ENCODE measurements around the gene HDAC11. TPM values are rescaled to one million over a fixed set of nuclear protein-coding genes. Genes with fewer than 3 reads are reported as not detected.
A peak's percentile ranks its signal among the peaks of the same experiment; 100 is the strongest.

The HDAC11 gene
- total RNA-seq, 2 donors from 2014 or later: 3.7 TPM

DNA sequence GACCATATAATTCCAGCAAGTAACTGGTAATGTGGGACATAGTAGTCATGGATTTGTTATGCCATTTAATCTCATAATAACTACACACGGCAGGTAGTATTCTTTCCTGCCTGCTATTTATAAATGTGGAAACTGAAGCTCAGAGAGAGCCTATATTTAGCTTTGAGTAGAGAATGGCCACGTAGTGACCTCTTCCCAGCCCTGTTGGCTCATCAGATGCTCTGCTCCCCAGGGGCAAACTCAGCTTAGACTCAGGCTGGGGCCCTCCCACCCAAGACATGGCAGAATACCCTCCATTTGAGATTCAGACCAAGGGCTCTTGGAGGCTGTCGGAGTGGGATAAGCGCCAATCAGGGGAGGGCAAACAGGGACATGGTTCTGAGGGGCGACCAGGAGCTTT is 17.3 kb upstream of the HDAC11 start:
- Mint-ChIP-seq H3K27ac (no peak overlapping the region), H3K9me3 (no peaks in the 10 kb centered on the region), H3K36me3 (no peaks in the 10 kb centered on the region)
- no peak for DNase-seq (ENCODE audit: low spot score in 2 of 2)
- no peak for ATAC-seq

- no peak for DNase-seq (ENCODE audit: low spot score in 2 of 2)
- no peak overlapping the region for H3K27ac Mint-ChIP-seq
- no peaks in the 10 kb centered on the region for H3K9me3 Mint-ChIP-seq
- no peak for ATAC-seq
- no peaks in the 10 kb centered on the region for H3K36me3 Mint-ChIP-seq
Measured at GRCh38 chr3:13463618-13464400, 16.3 kb upstream of the HDAC11 start.

- Mint-ChIP-seq H3K36me3 (no peaks in the 10 kb centered on the region), H3K27ac (peak overlapping the region in 1 of 2 donors; percentile 29), H3K9me3 (no peaks in the 10 kb centered on the region)
- DNase-seq (ENCODE audit: low spot score in 2 of 2) (no peak), ATAC-seq (no peak)
Measured at GRCh38 chr3:13465236-13465873, 14.8 kb upstream of the HDAC11 start.

DNA sequence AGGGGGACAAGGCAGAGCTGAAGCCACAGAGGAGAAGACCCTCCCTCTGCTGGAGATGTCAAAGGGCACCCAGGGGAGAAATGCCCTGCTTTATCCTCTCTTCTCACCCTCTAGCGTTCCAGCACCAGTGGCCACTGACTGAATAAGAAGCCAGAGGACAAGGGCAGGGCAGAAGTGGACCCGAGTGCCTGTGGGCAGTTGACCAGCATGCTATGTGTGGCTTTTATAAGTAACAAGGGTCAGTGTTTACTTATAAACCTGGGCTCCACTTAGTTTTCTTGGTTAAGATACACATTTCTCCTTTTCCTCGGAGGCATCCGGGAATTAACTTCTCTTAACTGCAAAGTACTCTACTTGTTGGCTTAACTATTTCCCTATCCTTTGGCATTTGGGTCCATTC is 13.3 kb upstream of the HDAC11 start:
- no peak for DNase-seq (ENCODE audit: low spot score in 2 of 2)
- no peak overlapping the region for H3K27ac Mint-ChIP-seq
- ATAC-seq: no peak
- no peaks in the 10 kb centered on the region for H3K9me3 Mint-ChIP-seq
- no peaks in the 10 kb centered on the region for H3K36me3 Mint-ChIP-seq

DNA sequence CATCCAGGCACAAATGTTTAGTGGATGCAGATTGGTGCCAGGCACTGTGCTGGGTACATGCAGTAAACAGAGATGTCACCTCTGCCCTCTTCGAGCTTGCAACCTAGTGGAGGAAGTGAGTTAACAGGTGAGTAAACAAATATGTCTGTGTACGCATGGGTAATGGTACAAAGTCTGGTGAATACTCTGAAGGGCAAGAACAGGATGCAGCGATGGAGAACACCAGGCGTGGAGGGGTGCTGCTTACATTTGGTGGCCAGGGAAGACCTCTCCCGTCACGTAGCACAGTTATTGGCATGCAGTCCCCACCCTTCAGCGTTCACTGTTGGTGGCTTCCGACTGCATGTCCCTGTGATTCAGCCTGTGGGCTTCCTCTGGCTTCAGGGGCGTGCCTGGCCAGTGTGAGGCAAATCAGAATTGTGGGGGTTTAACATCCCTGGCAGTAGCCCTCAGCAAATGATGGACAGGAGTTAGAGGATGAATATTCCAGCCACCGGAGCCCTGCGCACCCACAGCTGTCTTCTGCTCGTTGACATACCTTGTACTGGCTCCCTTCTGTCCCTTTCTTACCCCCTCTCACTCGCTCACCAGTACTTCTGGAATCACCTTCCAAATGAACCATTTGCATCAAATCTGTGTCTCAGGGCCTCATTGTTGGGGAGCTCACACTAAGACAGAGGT is 9.1 kb upstream of the HDAC11 start:
- H3K27ac Mint-ChIP-seq: no peak overlapping the region
- DNase-seq (ENCODE audit: low spot score in 2 of 2) (no peak), ATAC-seq (no peak)
- no peaks in the 10 kb centered on the region for H3K9me3 Mint-ChIP-seq
- no peaks in the 10 kb centered on the region for H3K36me3 Mint-ChIP-seq

GRCh38 chr3:13472286-13472685 is 7.8 kb upstream of the HDAC11 start:
- no peak for ATAC-seq
- no peak for DNase-seq (ENCODE audit: low spot score in 2 of 2)
- no peaks in the 10 kb centered on the region for H3K36me3 Mint-ChIP-seq
- H3K9me3 Mint-ChIP-seq: no peaks in the 10 kb centered on the region
- H3K27ac Mint-ChIP-seq: no peak overlapping the region

DNA sequence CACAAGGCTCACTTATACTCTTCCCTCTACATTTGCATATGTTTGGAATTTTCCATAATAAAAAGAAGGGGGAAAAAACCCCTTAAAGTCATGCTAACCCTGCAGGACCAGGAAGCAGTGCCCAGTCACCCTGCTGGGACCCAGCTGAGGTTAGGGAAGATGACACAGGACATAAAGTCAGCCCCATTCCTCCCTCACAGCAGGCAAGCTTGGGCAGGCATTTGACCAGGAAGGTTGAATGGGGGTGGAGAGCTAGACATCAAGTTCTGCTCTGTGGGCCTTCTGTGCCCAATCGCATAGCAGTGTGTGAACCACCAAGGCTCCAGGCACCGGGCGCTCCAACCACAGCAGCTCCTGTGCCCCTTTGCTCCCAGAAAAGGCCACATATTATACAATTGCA is 7.1 kb upstream of the HDAC11 start:
- no peak for ATAC-seq
- Mint-ChIP-seq H3K27ac (no peak overlapping the region), H3K36me3 (no peaks in the 10 kb centered on the region), H3K9me3 (no peaks in the 10 kb centered on the region)
- DNase-seq (ENCODE audit: low spot score in 2 of 2): no peak

DNA sequence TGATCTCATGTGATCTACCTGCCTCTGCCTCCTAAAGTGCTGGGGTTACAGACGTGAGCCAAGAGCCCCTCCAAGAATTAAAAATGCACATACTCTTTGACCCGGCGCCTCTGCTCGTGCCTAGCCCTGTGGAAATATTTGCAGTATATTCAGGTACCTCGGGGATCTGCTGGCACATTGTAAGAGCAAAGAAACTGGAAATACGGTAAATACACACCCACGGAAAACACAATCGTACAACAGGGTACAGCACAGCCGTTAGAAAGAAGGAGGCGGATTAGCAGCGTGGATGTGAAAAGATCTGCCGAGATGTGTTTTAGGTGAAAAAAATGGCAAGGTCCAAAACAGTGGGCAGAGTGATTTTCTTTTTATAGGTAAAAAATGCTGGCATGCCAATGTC is 6.1 kb upstream of the HDAC11 start:
- no peak for ATAC-seq
- Mint-ChIP-seq H3K9me3 (no peaks in the 10 kb centered on the region), H3K27ac (no peak overlapping the region), H3K36me3 (no peaks in the 10 kb centered on the region)
- DNase-seq (ENCODE audit: low spot score in 2 of 2): no peak

DNA sequence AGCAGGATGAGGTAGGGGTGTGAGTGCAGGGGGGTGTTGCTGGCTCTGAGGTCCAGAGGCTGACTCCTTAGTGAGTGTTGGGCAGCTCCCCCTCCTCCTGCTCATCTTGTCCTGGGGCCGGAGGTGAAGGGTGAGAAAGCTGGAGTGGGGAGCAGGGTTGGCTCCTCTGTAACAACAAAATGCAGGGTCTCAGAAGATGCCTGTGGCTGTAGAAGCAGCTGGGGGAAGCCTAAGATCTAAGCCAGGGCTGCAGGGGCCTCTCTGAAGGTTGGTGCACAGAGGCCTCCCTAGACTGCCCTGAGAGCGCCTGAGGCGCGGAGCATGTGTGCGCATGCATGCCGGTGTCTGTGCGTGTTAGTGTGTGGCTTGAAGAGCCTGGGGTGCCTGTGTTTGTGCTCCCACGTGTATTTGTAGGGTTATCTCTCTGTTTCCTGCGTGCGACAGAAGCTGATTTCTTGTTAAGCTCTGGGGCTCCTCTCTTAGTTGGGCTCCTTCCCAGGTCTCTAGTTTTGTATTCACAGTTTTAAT is 5.3 kb upstream of the HDAC11 start:
- DNase-seq (ENCODE audit: low spot score in 2 of 2): no peak
- Mint-ChIP-seq H3K36me3 (no peaks in the 10 kb centered on the region), H3K9me3 (no peaks in the 10 kb centered on the region), H3K27ac (no peak overlapping the region)
- ATAC-seq: no peak

DNA sequence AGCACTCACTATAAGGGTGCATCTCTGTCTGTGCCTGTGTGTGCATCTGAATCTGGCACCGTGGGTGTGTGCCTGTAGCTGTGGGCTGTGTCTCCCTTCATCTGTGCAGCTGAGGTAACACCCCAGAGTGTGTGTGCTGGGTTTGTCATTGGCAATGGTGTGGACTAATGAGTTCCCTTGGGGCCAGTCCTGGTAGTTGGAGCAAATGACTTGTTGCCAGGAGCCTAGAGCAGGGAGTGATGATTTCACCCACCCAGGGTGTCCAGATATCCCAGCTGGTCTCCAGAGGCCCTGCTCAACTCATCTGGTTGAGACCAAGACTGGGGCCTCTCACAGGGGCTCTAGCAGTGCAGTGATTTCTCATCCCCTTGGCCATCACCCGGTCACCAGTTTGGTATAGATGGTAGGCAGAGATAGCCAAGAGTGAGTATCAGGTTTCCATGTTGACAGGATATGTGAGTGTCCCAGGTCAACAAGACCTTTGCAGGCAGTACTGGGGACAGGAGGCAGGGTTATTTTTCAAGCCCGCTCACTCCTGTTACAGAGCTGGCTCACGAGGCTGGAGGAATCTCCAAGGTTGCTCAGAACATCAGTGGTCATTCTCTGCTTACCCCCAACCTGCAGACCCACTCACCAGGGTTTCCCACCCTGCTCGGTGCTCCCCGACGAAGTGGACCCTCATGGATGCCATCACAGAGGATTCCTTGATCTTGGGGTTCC is 4.1 kb upstream of the HDAC11 start:
- no peaks in the 10 kb centered on the region for H3K36me3 Mint-ChIP-seq
- H3K27ac Mint-ChIP-seq: no peak overlapping the region
- H3K9me3 Mint-ChIP-seq: no peaks in the 10 kb centered on the region
- ATAC-seq (no peak), DNase-seq (ENCODE audit: low spot score in 2 of 2) (no peak)

- Mint-ChIP-seq H3K36me3 (no peaks in the 10 kb centered on the region), H3K9me3 (no peaks in the 10 kb centered on the region), H3K27ac (no peak overlapping the region)
- ATAC-seq (no peak), DNase-seq (ENCODE audit: low spot score in 2 of 2) (no peak)
Measured at GRCh38 chr3:13477943-13478342, 2.2 kb upstream of the HDAC11 start.

DNA sequence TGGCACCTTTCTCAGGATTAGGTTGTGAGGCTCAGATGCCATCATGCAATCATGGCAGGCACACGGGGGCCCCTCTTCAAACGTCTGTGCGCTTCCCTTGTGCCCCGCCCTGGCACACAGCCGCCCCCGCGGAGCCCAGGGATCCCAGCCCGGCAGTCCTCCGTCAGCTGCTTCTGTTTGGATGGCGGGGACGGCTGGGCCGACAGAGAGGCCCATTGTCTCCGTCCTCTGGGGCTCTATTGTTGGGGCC is 849 bp upstream of the HDAC11 start:
- DNase-seq (ENCODE audit: low spot score in 2 of 2): peak in 1 of 2 donors; percentile 47
- peak overlapping the region; percentile 55 to 95 for H3K27ac Mint-ChIP-seq
- ATAC-seq: peak; percentile 6 to 16
- H3K36me3 Mint-ChIP-seq: no peaks in the 10 kb centered on the region
- H3K9me3 Mint-ChIP-seq: no peaks in the 10 kb centered on the region

DNA sequence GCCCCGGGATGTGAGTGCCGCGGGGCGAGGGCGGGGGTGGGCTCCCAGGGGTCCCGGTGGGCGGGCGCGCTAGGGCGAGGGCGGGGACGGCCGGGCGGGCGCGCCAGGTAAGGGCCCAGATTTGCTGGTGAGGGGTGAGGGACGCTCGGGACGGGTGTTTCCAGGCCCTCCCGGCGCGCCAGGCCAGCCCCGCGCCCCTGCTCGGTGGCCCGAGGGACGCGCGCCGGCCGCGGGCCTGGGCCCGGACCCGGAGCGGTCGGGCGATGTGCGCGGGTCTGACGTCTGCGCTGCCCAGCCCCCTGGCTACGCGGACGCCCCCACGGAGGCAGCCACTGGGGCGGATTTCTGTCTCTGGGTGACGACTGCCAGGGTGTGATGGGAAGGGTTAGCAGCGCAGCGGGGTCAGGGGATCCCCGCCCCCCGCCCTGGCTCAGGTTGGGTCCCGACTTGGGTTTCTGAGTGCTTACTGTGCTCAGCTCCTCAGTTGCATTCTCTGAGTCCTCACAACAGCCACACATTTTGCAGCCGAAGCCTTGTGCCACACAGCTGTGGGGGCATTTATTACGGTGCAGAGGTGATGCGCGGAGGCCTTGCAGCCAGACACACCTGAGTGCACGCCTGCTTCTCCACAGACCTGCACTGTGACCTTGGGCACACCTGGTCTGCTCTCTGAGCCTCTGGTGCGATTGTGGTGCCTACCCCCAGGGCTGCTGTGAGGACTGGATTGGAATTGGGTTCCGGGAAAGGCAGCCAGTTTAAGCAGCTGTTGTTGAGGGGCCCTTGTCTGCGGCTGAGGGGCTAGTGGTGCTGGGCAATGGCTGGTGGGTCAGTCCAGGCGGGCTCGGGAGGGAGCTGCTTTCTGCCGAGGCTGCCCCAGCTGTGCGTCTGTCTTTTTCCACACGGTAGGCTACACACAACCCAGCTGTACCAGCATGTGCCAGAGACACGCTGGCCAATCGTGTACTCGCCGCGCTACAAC is 523 bp downstream of the HDAC11 start:
- H3K27ac Mint-ChIP-seq: no peak overlapping the region

GRCh38 chr3:13482106-13482690 is 2.1 kb downstream of the HDAC11 start:
- no peak for DNase-seq (ENCODE audit: low spot score in 2 of 2)

More for the DNA sequence above, 523 bp downstream of the HDAC11 start:
- DNase-seq (ENCODE audit: low spot score in 2 of 2) (peak in 1 of 2 donors; percentile 35), ATAC-seq (no peak)
- H3K9me3 Mint-ChIP-seq: no peaks in the 10 kb centered on the region
- H3K36me3 Mint-ChIP-seq: no peaks in the 10 kb centered on the region

GRCh38 chr3:13483286-13483685 is 3.2 kb downstream of the HDAC11 start:
- H3K27ac Mint-ChIP-seq: no peak overlapping the region
- DNase-seq (ENCODE audit: low spot score in 2 of 2) (no peak), ATAC-seq (no peak)
- H3K9me3 Mint-ChIP-seq: no peaks in the 10 kb centered on the region
- no peaks in the 10 kb centered on the region for H3K36me3 Mint-ChIP-seq

More at GRCh38 chr3:13482106-13482690, 2.1 kb downstream of the HDAC11 start:
- Mint-ChIP-seq H3K36me3 (no peaks in the 10 kb centered on the region), H3K9me3 (no peaks in the 10 kb centered on the region), H3K27ac (no peak overlapping the region)
- no peak for ATAC-seq
